ENCODE measurements around the gene DNAI2. TPM values are rescaled to one million over a fixed set of nuclear protein-coding genes. Genes with fewer than 3 reads are reported as not detected.

DNAI2 gene
- total RNA-seq, 1 donor from 2014 or later = 0.13 TPM

GRCh38 chr17:74337834-74338500 lies 63.9 kb downstream of the DNAI2 start:
- no peak for DNase-seq (ENCODE audit: low read depth in 2 of 2)

GRCh38 chr17:74339537-74340195 lies 65.6 kb downstream of the DNAI2 start:
- DNase-seq (ENCODE audit: low read depth in 2 of 2) = no peak

GRCh38 chr17:74340470-74341023 lies 66.5 kb downstream of the DNAI2 start:
- DNase-seq (ENCODE audit: low read depth in 2 of 2) = no peak

- DNase-seq (ENCODE audit: low read depth in 2 of 2) = no peak
These were observed 68.2 kb downstream of the DNAI2 start for GRCh38 chr17:74342224-74342623.

GRCh38 chr17:74343121-74343520 lies 69.1 kb downstream of the DNAI2 start:
- no peak for DNase-seq (ENCODE audit: low read depth in 2 of 2)

- DNase-seq (ENCODE audit: low read depth in 2 of 2) = no peak
These were observed 69.7 kb downstream of the DNAI2 start for GRCh38 chr17:74343526-74344284.

GRCh38 chr17:74344658-74345057 lies 70.6 kb downstream of the DNAI2 start:
- DNase-seq (ENCODE audit: low read depth in 2 of 2) = no peak

GRCh38 chr17:74345433-74346241 lies 71.6 kb downstream of the DNAI2 start:
- DNase-seq (ENCODE audit: low read depth in 2 of 2) = peak in 1 of 2 donors; percentile 42

- DNase-seq (ENCODE audit: low read depth in 2 of 2) = no peak
These were observed 73.6 kb downstream of the DNAI2 start for GRCh38 chr17:74347646-74348045.

GRCh38 chr17:74349120-74349519 lies 75.1 kb downstream of the DNAI2 start:
- DNase-seq (ENCODE audit: low read depth in 2 of 2) = no peak

- no peak for DNase-seq (ENCODE audit: low read depth in 2 of 2)
These were observed 76.5 kb downstream of the DNAI2 start for GRCh38 chr17:74350486-74350885.

GRCh38 chr17:74351552-74352210 lies 77.6 kb downstream of the DNAI2 start:
- DNase-seq (ENCODE audit: low read depth in 2 of 2) = no peak

GRCh38 chr17:74353446-74354060 lies 79.5 kb downstream of the DNAI2 start:
- no peak for DNase-seq (ENCODE audit: low read depth in 2 of 2)

GRCh38 chr17:74354123-74354522 lies 80.1 kb downstream of the DNAI2 start:
- DNase-seq (ENCODE audit: low read depth in 2 of 2) = peak; percentile 24 to 36

- no peak for DNase-seq (ENCODE audit: low read depth in 2 of 2)
These were observed 80.5 kb downstream of the DNAI2 start for GRCh38 chr17:74354561-74354960.

GRCh38 chr17:74355065-74355464 lies 81.0 kb downstream of the DNAI2 start:
- DNase-seq (ENCODE audit: low read depth in 2 of 2) = no peak

GRCh38 chr17:74356646-74357465 lies 82.8 kb downstream of the DNAI2 start:
- DNase-seq (ENCODE audit: low read depth in 2 of 2) = peak in 1 of 2 donors; percentile 14

GRCh38 chr17:74357466-74357809 lies 83.4 kb downstream of the DNAI2 start:
- DNase-seq (ENCODE audit: low read depth in 2 of 2) = no peak

GRCh38 chr17:74358697-74359096 lies 84.7 kb downstream of the DNAI2 start:
- DNase-seq (ENCODE audit: low read depth in 2 of 2) = no peak

- no peak for DNase-seq (ENCODE audit: low read depth in 2 of 2)
These were observed 85.9 kb downstream of the DNAI2 start for GRCh38 chr17:74359916-74360315.
